Pancreas (tissue), 10 donors: ENCODE measurements around the gene CAND2. TPM values are rescaled to one million over a fixed set of nuclear protein-coding genes. Genes with fewer than 3 reads are reported as not detected.
A peak's percentile ranks its signal among the peaks of the same experiment; 100 is the strongest.
"Not testable (repeated sequence)": the region's sequence is repeated elsewhere in the genome, so short reads cannot be mapped to it uniquely, and the experiment has no call there.

ENCODE experiments used
- ATAC-seq, 4 donors: fragments of 200-7000 bp; cut with Tn5 transposase; one replicate each; pipeline versions ENCODE4 v1.8.0 to v1.9.1; 2020; ENCODE audit warnings: mild to moderate bottlenecking in 4 of 4, moderate library complexity in 4 of 4
- DNase-seq, 6 donors: peaks; one replicate each; pipeline ENCODE4 v3.0.0-alpha.2; 2020
- FAIRE-seq: peaks from 2 replicates; lab custom pipeline; 2012; peaks lifted over from hg19 to GRCh38; lab: Jason Lieb, UNC
- H3K27ac ChIP-seq, 4 donors: fragments of 200-600 bp; sonication (generic); 1 replicate in 3 of 4; 2 replicates in 1 of 4; pipeline versions ENCODE4 v1.5.0 to v1.8.0; 2020
- H3K27me3 ChIP-seq, 4 donors: fragments of 200-600 bp; one replicate each; pipeline ENCODE4 v1.8.0; 2021
- H3K36me3 ChIP-seq, 3 donors: fragments of 200-600 bp; sonication (generic) in 1 of 3; one replicate each; pipeline versions ENCODE4 v1.5.0 to v1.8.0; 2020 to 2021
- H3K4me1 ChIP-seq, 3 donors: fragments of 200-600 bp; one replicate each; pipeline ENCODE4 v1.8.0; 2021
- H3K4me3 ChIP-seq, 4 donors: fragments of 200-600 bp; sonication (generic) in 2 of 4; one replicate each; pipeline versions ENCODE4 v1.5.0 to v1.8.0; 2020 to 2021
- H3K9me3 ChIP-seq, 4 donors: fragments of 200-600 bp; one replicate each; pipeline ENCODE4 v1.8.0; 2021
- WGBS, 2 donors: extraction: QIAGEN DNeasy Blood & Tissue Kit; methylation state at CpG; one replicate each; pipeline ENCODE4 v1.1.7; 2013; 5-methylcytosine and 5-hydroxymethylcytosine counted together
- intact Hi-C, 3 donors: fragments of 100-400 bp; cut with DNase I; formaldehyde crosslinking; loops; one replicate each; pipeline versions ENCODE4 v1.11.1 to v1.14.2; 2022
- polyA plus RNA-seq, 2 donors: library from polyadenylated mRNA; stranded (reverse); fragments of 200-250 nt; gene quantifications; one replicate each; pipeline ENCODE4 v1.2.3, GENCODE V29; 2013
- total RNA-seq, 6 donors: library from RNA; stranded (reverse); fragmentation: NEBNext Ultra II Directional in 4 of 6; extraction: Animal tissue kit (Norgen Biotek cat#: 25700) in 4 of 6; gene quantifications; one replicate each; pipeline versions ENCODE4 v1.2.1 to v1.2.4, GENCODE V29; 2021 to 2023
- TF ChIP-seq, protein P1 (sequence below), 4 donors: fragments of 200-600 bp; sonication (generic) in 3 of 4; IDR thresholded peaks; one replicate each; pipeline versions ENCODE4 v1.5.0 to v1.8.0; 2021; ENCODE audit warnings: antibody characterized with exemption in 4 of 4
- donor health status: healthy with polysubstance abuse.
- donor health status: DM: no; HTN: no; CAD: no; lungs with moderate emphysema.
- donor health status: DM: no; HTN: no; CAD: no.
- donor health status: control.
- donor health status: control.
- donor health status: Bipolar disorder and iron deficiency.
- donor health status: DM: yes; HTN: yes; CAD: no.
- donor health status: DM: no; HTN: no; CAD: no.
- donor health status: DM: no; HTN: no; CAD: no.
- donor health status: DM: yes; HTN: yes; CAD: no.

The CAND2 gene
- total and polyA plus RNA-seq, 8 donors, result 1.6 to 6.2 (median 3.3) TPM

DNA sequence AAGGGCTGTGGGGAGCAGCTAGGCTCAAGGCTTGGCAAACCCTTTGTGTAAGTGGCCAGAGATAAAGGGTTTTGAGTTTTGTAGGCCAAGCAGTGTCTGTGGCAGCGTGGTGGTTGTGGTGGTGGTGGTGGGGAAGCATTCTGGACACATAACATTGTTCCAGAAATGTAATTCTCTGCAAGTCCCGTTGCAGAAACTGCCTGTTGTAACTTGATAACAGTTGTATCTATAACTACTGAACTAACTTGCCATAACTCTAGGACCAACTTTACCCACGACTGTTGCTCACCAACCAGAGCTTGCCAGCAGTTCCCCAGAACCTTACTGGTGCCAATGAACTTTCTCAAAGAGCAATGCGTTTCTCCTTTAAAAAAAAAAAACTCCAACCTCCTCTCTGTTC is 19.3 kb upstream of the CAND2 start:
- no peak overlapping the region for H3K4me3 ChIP-seq
- no peaks in the 10 kb centered on the region for H3K9me3 ChIP-seq
- FAIRE-seq (no peak), ATAC-seq (no peak), DNase-seq (no peak)
- no peak overlapping the region for H3K27ac ChIP-seq
- intact Hi-C loops, result no loop called here
- 55 to 75% methylated on average over 4 of the region's 4 CpGs for WGBS, 2 donors
- no peaks in the 10 kb centered on the region for H3K36me3 ChIP-seq
- TF ChIP-seq, protein P1, sequence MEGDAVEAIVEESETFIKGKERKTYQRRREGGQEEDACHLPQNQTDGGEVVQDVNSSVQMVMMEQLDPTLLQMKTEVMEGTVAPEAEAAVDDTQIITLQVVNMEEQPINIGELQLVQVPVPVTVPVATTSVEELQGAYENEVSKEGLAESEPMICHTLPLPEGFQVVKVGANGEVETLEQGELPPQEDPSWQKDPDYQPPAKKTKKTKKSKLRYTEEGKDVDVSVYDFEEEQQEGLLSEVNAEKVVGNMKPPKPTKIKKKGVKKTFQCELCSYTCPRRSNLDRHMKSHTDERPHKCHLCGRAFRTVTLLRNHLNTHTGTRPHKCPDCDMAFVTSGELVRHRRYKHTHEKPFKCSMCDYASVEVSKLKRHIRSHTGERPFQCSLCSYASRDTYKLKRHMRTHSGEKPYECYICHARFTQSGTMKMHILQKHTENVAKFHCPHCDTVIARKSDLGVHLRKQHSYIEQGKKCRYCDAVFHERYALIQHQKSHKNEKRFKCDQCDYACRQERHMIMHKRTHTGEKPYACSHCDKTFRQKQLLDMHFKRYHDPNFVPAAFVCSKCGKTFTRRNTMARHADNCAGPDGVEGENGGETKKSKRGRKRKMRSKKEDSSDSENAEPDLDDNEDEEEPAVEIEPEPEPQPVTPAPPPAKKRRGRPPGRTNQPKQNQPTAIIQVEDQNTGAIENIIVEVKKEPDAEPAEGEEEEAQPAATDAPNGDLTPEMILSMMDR (IDR thresholded peaks at IDR 0.05), result no peak
- H3K4me1 ChIP-seq, result peaks cover 0 to 3% (median 0%) of the 10 kb centered on the region in 3 donors
- no peaks in the 10 kb centered on the region for H3K27me3 ChIP-seq

DNA sequence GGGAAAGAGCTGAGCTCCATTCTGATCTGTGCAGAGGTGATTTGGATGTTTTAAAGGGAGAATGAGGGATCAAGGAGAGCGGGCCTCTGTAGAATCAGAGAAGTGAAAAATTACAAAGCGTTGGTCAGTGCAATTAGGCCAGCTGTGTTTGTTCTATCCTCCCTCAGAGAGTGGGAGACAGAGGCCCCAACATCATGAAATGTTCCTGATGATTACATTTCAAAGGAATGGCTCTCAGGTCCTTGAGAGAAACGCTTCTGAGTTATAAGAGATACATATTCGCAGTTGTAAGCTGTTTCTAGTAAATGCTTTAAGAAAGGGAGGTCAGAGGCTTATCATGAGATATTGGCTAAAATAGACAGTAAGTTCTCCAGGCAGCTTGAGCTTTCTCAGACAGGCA is 15.7 kb upstream of the CAND2 start:
- Histone ChIP-seq H3K4me3 (no peak overlapping the region), H3K4me1 (peaks cover 0 to 7% (median 0%) of the 10 kb centered on the region in 3 donors), H3K9me3 (no peaks in the 10 kb centered on the region), H3K36me3 (no peaks in the 10 kb centered on the region), H3K27ac (no peak overlapping the region), H3K27me3 (no peaks in the 10 kb centered on the region)
- TF ChIP-seq, protein P1 (IDR thresholded peaks at IDR 0.05), result no peak
- ATAC-seq (no peak), DNase-seq (no peak), FAIRE-seq (no peak)
- intact Hi-C loops, result no loop called here
- WGBS, 2 donors, result 65 to 69% methylated on average over 4 of the region's 4 CpGs

DNA sequence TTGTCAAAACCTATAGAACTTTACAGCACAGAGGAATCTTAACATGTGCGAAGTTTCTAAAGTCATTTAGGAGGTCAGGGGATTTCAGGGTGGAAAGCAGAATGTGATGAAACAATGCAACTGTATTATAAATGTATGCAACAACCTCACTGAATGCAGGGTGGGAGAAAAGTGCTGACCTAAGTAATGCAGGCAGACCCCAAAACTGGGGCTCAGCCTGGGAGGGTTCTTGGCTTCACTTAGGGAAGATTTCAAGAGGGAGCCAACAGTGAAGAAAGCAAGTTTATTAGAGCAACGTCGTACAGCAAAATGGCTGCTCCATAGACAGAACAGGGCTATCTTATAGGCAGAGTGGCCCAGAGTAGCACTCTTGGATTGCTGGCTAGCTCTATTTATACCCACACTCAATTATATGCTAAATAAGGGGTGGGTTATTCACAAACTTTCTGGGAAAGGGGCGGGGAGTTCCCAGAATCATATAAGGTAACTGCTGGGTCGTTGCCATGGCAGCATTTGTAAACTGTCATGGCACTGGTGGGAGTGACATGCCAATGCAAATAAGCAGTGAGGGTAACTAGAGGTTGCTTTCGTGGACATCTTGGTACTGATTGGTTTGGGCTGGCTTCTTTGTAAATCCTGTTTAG is 14.2 kb upstream of the CAND2 start:
- ATAC-seq, result peak; percentile 58 to 85 (median 80)
- intact Hi-C loops, result no loop called here
- DNase-seq, result peak in 4 of 6 donors; percentile 38 to 49 (median 42)

DNA sequence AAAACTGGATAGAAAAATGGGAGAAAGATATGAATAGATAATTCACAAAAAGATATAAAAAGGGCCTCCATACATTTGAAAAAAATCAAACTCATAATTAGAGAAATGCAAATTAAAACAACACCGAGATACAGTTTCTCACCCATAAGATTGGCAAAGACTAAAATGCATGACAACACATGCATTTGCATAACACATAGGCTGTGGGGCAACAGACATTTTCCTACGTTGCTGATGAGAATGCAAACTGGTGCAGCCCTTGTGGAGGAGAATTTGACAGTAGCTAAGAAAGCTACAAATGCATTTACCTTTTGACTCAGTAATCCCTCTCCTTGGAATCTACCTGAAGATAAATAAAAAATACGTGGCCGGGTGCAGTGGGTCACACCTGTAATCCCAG is 11.4 kb upstream of the CAND2 start:
- peaks cover 0 to 7% (median 0%) of the 10 kb centered on the region in 3 donors for H3K4me1 ChIP-seq
- no peaks in the 10 kb centered on the region for H3K27me3 ChIP-seq
- H3K4me3 ChIP-seq, result no peak overlapping the region
- intact Hi-C loops, result no loop called here
- no peak for ATAC-seq
- no peaks in the 10 kb centered on the region for H3K36me3 ChIP-seq
- no peaks in the 10 kb centered on the region for H3K9me3 ChIP-seq
- TF ChIP-seq, protein P1 (IDR thresholded peaks at IDR 0.05), result no peak
- no peak overlapping the region for H3K27ac ChIP-seq
- no peak for FAIRE-seq
- WGBS, 2 donors, result 60 to 62% methylated on average over 4 of the region's 4 CpGs
- no peak for DNase-seq

More for the DNA sequence above, 14.2 kb upstream of the CAND2 start:
- Histone ChIP-seq H3K9me3 (no peaks in the 10 kb centered on the region), H3K4me1 (peaks cover 0 to 7% (median 0%) of the 10 kb centered on the region in 3 donors), H3K27me3 (no peaks in the 10 kb centered on the region), H3K36me3 (no peaks in the 10 kb centered on the region), H3K4me3 (no peak overlapping the region), H3K27ac (no peak overlapping the region)
- TF ChIP-seq, protein P1 (IDR thresholded peaks at IDR 0.05), result no peak
- 49 to 62% methylated on average over 6 of the region's 6 CpGs for WGBS, 2 donors
- no peak for FAIRE-seq

DNA sequence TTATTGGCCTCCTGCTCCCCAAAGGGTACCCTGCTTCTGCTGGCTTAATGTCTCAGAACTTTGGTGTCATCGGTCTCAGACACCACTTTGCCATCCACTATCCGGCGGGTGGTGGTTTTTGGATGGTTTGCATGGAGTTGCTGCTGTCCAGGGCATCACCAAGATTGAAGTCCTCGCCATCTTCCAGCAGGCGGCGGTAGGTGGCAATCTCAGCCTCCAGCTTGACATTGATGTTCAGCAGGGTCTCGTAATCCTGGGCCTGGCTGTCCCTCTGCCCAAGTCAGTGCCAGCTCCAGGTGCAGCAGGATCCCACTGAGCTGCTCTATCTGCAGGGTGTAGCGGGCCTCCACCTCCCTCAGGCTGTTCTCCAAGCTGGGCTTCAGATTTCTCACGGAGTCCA is 9.1 kb upstream of the CAND2 start:
- peak in 3 of 6 donors; percentile 37 to 63 (median 55) for DNase-seq
- intact Hi-C loops, H3K9me3 ChIP-seq, H3K4me3 ChIP-seq, H3K4me1 ChIP-seq, H3K36me3 ChIP-seq, FAIRE-seq, H3K27me3 ChIP-seq, ATAC-seq, H3K27ac ChIP-seq: not testable (repeated sequence)
- TF ChIP-seq, protein P1 (IDR thresholded peaks at IDR 0.05), result peak in 1 of 4 donors; percentile 11
- 41 to 55% methylated on average over 9 of the region's 9 CpGs for WGBS, 2 donors

DNA sequence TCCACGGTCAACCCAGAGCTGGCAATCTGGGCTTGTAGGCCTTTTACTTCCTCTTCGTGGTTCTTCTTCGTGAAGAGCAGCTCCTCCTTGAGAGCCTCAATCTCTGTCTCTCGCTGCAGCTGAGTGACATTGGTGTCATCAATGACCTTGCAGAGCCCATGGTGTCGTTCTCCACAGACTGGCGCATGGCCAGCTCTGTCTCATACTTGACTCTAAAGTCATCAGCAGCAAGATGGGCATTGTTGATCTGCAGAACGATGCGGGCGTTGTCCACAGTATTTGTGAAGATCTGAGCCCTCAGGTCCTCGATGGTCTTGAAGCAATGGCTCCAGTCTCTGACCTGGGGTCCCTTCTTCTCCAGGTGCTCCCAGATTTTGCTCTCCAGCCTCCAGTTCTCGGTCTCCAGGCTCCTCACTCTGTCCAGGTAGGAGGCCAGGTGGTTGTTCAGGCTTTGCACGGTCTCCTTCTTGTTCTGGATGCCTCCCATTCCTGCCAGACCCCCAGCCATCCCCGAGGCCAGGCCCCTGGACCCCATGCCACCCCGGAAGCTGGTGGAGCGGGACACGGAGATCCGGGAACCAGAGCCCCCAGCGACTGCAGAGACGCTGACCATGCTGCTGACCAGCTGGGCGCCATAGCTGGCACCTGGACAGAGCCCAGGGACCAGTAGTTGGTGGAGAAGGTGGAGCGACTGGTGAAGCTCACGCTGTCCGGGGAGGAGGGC is 8.4 kb upstream of the CAND2 start:
- H3K27me3 ChIP-seq, H3K27ac ChIP-seq, intact Hi-C loops, H3K9me3 ChIP-seq, ATAC-seq, DNase-seq, H3K36me3 ChIP-seq, FAIRE-seq, H3K4me3 ChIP-seq, H3K4me1 ChIP-seq: not testable (repeated sequence)
- WGBS, 2 donors, result 73 to 79% methylated on average over 23 of the region's 23 CpGs
